Measurements from ENCODE around the gene CDC42EP3. TPM values are rescaled to one million over a fixed set of nuclear protein-coding genes. Genes with fewer than 3 reads are reported as not detected.

The CDC42EP3 gene
- total and polyA plus RNA-seq, 2 experiments from 2014 or later: 31.4 TPM

- Histone ChIP-seq H3K79me2 (replicated peaks; ENCODE audit: insufficient read depth) (no peaks in the 10 kb centered on the region), H3K4me1 (ENCODE audit: insufficient read depth) (peaks cover 5% of the 10 kb centered on the region), H3K4me2 (no peak overlapping the region), H2AFZ (no peak overlapping the region; the same call in 1 of the 2 replicates), H3K4me3 (no peak overlapping the region), H3K27ac (ENCODE audit: low read depth) (no peak overlapping the region), H3K36me3 (ENCODE audit: insufficient read depth) (no peaks in the 10 kb centered on the region), H3K27me3 (ENCODE audit: insufficient read depth) (no peaks in the 10 kb centered on the region), H4K20me1 (replicated peaks; ENCODE audit: insufficient read depth) (no peaks in the 10 kb centered on the region), H3F3A (replicated peaks; ENCODE audit: low read depth) (no peaks in the 10 kb centered on the region), H3K9me2 (ENCODE audit: insufficient read depth) (peaks cover 19% of the 10 kb centered on the region; the same call in 1 of the 2 replicates)
- H3K4me3 Mint-ChIP-seq: no peak overlapping the region
- DNase-seq (ENCODE audit: low spot score) (no peak), ATAC-seq (no peak)
- H3K9me3 Mint-ChIP-seq: no peaks in the 10 kb centered on the region
- H3K4me1 Mint-ChIP-seq: peaks cover 10% of the 10 kb centered on the region
- TF ChIP-seq CREB1 (CRISPR knock-in tag; IDR thresholded peaks at IDR 0.05; ENCODE audit: low read depth): no peak
- TF ChIP-seq JUNB (IDR thresholded peaks at IDR 0.05; ENCODE audit: unreplicated experiment): no peak
- TF ChIP-seq POLR2AphosphoS5 (IDR thresholded peaks at IDR 0.05; ENCODE audit: low read depth): no peak
- TF ChIP-seq, protein P1, sequence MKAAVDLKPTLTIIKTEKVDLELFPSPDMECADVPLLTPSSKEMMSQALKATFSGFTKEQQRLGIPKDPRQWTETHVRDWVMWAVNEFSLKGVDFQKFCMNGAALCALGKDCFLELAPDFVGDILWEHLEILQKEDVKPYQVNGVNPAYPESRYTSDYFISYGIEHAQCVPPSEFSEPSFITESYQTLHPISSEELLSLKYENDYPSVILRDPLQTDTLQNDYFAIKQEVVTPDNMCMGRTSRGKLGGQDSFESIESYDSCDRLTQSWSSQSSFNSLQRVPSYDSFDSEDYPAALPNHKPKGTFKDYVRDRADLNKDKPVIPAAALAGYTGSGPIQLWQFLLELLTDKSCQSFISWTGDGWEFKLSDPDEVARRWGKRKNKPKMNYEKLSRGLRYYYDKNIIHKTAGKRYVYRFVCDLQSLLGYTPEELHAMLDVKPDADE (IDR thresholded peaks at IDR 0.05): no peak
- TF ChIP-seq CTCF (conservative IDR thresholded peaks at IDR 0.05; ENCODE audit: low read depth in 2 of 2): no peak
- TF ChIP-seq, protein P2, sequence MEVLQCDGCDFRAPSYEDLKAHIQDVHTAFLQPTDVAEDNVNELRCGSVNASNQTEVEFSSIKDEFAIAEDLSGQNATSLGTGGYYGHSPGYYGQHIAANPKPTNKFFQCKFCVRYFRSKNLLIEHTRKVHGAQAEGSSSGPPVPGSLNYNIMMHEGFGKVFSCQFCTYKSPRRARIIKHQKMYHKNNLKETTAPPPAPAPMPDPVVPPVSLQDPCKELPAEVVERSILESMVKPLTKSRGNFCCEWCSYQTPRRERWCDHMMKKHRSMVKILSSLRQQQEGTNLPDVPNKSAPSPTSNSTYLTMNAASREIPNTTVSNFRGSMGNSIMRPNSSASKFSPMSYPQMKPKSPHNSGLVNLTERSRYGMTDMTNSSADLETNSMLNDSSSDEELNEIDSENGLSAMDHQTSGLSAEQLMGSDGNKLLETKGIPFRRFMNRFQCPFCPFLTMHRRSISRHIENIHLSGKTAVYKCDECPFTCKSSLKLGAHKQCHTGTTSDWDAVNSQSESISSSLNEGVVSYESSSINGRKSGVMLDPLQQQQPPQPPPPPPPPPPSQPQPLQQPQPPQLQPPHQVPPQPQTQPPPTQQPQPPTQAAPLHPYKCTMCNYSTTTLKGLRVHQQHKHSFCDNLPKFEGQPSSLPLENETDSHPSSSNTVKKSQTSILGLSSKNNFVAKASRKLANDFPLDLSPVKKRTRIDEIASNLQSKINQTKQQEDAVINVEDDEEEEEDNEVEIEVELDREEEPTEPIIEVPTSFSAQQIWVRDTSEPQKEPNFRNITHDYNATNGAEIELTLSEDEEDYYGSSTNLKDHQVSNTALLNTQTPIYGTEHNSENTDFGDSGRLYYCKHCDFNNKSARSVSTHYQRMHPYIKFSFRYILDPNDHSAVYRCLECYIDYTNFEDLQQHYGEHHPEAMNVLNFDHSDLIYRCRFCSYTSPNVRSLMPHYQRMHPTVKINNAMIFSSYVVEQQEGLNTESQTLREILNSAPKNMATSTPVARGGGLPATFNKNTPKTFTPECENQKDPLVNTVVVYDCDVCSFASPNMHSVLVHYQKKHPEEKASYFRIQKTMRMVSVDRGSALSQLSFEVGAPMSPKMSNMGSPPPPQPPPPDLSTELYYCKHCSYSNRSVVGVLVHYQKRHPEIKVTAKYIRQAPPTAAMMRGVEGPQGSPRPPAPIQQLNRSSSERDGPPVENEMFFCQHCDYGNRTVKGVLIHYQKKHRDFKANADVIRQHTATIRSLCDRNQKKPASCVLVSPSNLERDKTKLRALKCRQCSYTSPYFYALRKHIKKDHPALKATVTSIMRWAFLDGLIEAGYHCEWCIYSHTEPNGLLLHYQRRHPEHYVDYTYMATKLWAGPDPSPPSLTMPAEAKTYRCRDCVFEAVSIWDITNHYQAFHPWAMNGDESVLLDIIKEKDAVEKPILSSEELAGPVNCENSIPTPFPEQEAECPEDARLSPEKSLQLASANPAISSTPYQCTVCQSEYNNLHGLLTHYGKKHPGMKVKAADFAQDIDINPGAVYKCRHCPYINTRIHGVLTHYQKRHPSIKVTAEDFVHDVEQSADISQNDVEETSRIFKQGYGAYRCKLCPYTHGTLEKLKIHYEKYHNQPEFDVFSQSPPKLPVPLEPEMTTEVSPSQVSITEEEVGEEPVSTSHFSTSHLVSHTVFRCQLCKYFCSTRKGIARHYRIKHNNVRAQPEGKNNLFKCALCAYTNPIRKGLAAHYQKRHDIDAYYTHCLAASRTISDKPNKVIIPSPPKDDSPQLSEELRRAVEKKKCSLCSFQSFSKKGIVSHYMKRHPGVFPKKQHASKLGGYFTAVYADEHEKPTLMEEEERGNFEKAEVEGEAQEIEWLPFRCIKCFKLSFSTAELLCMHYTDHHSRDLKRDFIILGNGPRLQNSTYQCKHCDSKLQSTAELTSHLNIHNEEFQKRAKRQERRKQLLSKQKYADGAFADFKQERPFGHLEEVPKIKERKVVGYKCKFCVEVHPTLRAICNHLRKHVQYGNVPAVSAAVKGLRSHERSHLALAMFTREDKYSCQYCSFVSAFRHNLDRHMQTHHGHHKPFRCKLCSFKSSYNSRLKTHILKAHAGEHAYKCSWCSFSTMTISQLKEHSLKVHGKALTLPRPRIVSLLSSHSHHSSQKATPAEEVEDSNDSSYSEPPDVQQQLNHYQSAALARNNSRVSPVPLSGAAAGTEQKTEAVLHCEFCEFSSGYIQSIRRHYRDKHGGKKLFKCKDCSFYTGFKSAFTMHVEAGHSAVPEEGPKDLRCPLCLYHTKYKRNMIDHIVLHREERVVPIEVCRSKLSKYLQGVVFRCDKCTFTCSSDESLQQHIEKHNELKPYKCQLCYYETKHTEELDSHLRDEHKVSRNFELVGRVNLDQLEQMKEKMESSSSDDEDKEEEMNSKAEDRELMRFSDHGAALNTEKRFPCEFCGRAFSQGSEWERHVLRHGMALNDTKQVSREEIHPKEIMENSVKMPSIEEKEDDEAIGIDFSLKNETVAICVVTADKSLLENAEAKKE (CRISPR knock-in tag; IDR thresholded peaks at IDR 0.05): no peak
- H3K36me3 Mint-ChIP-seq (ENCODE audit: low read depth): no peaks in the 10 kb centered on the region
- H3K27ac Mint-ChIP-seq: no peak overlapping the region
- H3K27me3 Mint-ChIP-seq (ENCODE audit: insufficient read depth, low read depth, poor library complexity): peaks cover 3% of the 10 kb centered on the region
Observed at GRCh38 chr2:37681587-37681986, 10.1 kb upstream of the CDC42EP3 start.
